ENCODE data around the gene SS18L1.
"Not testable (repeated sequence)": the region's sequence is repeated elsewhere in the genome, so short reads cannot be mapped to it uniquely, and the experiment has no call there.

The SS18L1 gene, protein sequence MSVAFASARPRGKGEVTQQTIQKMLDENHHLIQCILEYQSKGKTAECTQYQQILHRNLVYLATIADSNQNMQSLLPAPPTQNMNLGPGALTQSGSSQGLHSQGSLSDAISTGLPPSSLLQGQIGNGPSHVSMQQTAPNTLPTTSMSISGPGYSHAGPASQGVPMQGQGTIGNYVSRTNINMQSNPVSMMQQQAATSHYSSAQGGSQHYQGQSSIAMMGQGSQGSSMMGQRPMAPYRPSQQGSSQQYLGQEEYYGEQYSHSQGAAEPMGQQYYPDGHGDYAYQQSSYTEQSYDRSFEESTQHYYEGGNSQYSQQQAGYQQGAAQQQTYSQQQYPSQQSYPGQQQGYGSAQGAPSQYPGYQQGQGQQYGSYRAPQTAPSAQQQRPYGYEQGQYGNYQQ

DNA sequence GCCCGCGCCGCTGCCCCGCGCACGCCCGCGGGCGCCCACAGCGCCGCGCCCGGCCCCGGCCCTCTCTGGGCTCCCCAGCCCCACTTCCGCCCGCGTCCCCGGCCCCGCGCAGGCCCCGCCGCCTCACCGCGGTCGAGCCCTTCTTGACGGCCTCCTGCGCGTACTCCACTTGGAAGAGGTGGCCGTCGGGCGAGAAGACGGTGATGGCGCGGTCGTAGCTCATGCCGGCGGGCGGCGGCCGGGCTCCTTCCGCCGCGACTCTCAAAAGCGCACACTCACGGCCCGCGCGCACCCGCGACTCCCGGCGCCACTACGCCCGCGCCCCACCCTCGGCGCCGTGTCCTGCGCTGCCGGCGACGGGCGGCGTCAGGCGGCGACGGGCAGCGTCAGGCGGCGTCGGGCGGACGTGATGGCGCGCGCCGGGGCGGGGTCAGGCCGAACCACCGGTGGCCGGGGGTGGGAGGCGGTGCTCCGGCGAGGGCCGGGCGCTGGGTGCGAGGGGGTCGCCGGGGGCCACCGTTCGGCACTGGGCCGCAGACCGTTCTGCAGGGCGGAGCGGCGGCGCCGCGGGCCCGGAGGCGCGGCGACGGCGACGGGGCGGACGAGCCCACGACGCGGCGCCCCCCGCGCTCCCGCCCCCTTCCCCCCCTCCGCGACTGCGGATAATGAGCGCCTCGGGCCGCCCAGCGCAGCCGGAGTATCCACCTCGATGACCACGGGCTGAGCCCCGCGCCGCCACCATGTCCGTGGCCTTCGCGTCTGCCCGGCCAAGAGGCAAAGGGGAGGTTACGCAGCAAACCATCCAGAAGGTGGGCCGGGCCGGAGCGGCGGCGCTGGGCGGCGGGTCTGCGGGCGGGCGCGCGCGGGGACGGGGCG is at the start of gene SS18L1, which contains the start of gene PSMA7:
SS18L1 (plus strand) TSS at position 689 of the 876 bp plus-strand sequence; CDS start at position 741, 52 bp downstream.
PSMA7 (minus strand) TSS at position 314 of the 876 bp plus-strand sequence; CDS start at position 223, 91 bp downstream.
- in situ Hi-C loops (cut with HindIII; ENCODE audit: low pct_ligation_motif_present, low pct_unique_long_range_greater_than_20kb, low sequenced_read_pairs): no loop called here

DNA sequence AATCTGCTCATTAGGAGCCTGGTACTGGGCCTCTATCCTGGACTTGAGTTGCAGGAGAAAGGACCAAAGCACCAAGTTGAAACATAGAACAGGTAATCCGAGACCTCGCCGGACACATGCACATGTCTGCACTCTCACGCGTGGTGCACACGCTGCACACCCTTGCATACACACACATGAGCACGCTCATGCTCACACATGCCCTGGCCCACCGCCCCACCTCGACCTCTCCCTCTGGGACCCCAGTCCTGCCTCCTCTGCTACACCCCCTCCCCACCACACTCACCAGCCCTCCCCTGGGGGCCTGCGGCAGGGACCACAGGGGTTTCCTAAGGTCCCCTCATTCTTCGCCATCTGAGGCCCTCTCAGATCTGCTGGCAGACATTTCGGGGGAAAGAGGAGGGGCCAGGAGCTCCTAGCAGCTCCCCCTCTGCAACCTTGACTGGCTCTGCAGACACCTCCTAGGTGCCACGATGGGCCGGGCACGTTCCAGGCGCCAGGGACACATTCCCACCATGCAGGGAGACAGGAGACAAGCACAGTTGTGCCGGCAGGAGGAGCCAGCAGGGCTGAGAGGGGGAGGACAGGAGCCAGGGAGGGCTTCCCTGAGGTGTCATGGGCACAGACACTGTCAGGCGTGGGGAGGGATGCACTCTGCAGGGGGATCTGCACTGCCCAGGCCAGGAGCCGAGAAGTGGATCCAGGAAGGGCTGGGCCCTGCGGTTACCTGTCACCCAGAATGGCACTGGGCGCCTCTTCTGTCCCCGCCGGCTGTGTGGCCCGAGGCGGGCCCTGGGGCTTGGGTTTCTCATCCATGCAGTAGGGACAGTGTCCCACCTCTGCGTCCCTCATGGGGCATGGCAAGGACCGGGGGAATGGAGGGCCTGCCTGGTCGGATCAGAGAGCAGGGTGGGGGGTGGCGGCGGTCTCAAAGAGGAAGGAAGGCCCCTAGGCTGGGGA is 46.9 kb upstream of the SS18L1 start:
- no peak for DNase-seq
- in situ Hi-C loops (cut with HindIII; ENCODE audit: low pct_ligation_motif_present, low pct_unique_long_range_greater_than_20kb, low sequenced_read_pairs): no loop called here

More for the DNA sequence above, at the start of gene SS18L1, which contains the start of gene PSMA7:
- DNase-seq: peak; percentile 77

DNA sequence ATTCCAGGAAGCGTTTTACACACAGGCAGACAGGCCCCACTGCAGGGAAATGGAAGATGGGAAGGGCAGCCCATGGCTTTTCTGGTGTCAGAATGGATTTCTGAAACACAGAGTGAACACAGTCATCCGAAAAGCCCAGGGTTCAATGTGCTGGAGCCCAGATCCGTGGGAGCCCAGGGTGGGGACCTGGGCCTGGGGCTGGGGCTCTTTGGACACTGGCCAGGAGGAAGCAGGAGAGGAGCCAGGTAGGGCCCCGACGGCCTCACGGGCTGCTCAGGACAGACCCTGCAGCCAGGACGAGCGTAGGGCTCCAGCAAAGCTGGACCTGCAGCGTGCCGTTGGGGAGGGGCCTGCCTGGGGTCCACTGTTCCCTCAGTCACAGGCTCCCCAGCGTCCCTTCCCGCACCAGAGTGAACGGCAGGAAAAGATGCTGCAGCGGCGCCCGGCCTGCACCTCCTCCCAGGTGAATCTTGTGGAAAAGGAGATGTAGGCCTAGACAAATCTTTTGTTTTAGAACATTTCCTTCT is 45.6 kb upstream of the SS18L1 start:
- in situ Hi-C loops (cut with HindIII; ENCODE audit: low pct_ligation_motif_present, low pct_unique_long_range_greater_than_20kb, low sequenced_read_pairs): no loop called here

DNA sequence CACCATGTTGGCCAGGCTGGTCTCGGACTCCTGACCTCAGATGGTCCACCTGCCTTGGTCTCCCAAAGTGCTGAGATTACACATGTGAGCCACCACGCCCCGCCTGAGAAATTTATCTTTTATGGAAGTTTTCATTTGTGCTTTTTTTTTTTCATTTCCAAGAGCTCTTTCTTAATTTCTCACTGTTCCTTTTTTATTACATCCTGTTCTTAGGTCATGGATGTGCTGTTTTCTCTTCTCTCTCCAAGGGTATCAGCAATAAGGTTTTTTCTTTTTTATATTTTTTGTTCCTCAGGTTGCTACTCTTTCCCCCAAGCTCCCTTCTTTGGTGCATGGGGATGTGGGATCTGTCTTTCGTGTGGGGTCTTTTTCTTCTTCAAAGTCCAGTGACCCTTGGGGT is 42.5 kb upstream of the SS18L1 start:
- in situ Hi-C loops (cut with HindIII; ENCODE audit: low pct_ligation_motif_present, low pct_unique_long_range_greater_than_20kb, low sequenced_read_pairs): no loop called here
- DNase-seq: no peak

More for the DNA sequence above, 45.6 kb upstream of the SS18L1 start:
- DNase-seq: no peak

DNA sequence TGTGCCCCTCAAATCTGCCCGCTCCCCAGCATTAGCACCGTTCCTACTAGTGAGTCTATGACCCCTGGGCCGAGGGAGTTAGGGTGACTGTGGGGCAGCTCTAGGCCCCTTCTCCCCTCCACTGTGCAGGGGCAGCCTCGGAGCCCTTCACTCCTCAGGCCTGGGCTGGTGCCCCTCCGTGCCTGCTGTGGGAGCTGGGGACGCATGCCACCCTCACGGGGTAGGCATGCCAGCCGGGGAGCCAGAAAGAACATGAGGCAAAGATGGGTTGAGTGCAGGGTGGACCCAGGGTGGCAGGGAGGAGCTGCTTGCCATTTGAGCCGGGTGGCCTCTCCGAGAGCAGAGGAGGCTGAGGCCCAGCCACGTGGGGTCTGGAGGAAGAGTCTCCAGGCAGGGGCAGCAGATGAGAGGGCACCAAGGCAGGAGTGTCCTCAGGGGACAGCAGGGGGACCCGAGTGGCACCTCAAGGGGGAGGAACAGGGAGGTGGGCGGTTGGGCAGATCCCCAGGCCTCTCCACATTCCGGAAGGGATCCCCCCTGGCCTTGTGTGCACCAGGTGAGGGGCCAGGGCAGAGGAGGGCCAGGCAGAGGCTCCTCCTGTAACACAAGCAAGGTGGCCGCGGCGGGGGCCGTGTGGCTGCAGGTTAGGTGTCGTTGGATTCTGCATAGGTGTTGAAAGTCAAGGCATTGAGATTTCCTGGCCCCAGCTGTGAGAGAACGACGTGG is 39.9 kb upstream of the SS18L1 start:
- in situ Hi-C loops (cut with HindIII; ENCODE audit: low pct_ligation_motif_present, low pct_unique_long_range_greater_than_20kb, low sequenced_read_pairs): no loop called here
- DNase-seq: no peak

DNA sequence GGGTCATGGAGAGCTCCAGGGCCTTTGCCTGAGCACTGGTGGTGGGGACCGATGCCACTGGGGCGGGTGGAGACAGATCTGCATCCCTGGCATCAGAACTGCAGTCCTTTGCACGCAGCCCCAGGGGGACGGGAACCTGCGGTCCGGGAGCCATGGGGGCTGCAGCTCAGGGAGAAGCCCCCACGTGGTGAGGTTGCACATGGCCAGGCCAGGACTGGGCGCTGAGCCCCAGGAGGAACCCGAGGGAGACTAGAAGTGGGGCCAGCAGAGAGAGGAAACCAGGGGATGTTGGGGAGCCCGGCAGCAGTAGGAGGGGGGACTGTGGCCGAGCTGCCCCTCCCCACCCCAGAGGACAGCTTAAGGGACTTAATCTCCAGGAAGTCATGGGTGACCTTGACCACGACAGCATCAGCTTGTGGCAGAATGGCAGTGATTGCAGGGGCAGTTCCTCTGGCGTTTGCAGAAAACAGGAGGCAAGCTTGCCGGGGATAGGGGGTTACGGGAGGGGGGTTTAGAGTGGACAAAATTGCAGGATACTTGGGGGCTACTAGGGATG is 39.3 kb upstream of the SS18L1 start:
- in situ Hi-C loops (cut with HindIII; ENCODE audit: low pct_ligation_motif_present, low pct_unique_long_range_greater_than_20kb, low sequenced_read_pairs): no loop called here
- DNase-seq: no peak

DNA sequence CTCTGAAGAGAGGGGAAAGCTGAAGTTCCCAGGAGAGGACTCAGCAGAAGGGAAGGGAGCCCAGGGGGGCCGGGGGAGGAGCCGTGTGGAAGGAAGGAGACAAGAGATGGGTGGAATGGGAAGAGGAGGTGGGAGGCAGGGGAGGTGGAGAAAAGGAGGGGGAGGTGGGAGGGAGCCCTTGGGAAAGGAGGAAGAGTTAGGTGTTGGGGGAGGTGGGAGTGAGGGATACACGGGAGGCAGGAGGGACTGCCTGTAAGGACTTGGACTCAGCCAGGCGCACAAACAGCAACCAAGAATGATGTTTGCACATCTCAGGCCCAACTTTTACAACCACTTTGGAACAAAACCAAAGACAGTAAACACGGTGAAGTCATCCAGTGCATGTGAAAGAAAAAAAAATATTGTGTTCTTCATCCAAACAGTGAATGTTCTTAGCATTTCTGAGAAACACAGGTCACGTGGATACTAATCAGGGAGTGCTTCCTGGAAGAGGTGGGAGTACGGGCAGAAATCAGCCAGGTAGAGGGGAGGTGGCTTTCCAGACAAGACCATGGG is 38.7 kb upstream of the SS18L1 start:
- no peak for DNase-seq
- in situ Hi-C loops (cut with HindIII; ENCODE audit: low pct_ligation_motif_present, low pct_unique_long_range_greater_than_20kb, low sequenced_read_pairs): no loop called here

DNA sequence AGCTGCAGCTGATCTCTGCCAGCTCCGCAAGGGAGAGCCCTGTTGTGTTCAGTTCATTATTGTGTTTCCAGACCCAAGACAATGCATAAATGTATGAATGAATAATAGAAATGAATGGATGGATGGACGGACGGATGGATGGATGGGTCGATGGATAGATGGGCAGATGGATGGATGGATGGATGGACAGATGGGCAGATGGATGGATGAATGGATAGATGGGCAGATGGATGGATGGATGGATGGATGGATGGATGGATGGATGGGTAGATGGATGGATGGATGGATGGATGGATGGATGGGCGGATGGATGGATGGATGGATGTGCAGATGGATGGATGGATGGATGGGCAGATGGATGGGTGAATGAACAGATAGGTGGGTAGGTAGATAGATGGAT is 38.0 kb upstream of the SS18L1 start:
- no peak for DNase-seq
- in situ Hi-C loops (cut with HindIII; ENCODE audit: low pct_ligation_motif_present, low pct_unique_long_range_greater_than_20kb, low sequenced_read_pairs): no loop called here

DNA sequence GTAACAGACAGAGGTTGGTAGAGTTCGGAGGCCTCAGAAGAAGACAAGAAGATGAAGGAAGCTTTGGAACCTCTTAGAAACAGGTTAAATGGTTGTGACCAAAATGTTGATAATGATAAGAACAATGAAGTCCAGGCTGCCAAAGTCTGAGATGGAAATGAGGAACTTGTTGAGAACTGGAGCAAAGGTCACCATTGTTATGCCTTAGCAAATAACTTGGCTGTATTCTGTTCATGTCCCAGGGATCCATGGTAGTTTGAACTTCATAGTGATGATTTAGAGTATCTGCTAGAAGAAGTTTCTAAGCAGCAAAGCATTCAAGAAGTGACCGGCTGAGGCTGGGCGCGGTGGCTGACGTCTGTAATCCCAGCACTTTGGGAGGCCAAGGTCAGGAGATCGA is 32.4 kb upstream of the SS18L1 start:
- in situ Hi-C loops (cut with HindIII; ENCODE audit: low pct_ligation_motif_present, low pct_unique_long_range_greater_than_20kb, low sequenced_read_pairs): no loop called here
- no peak for DNase-seq

DNA sequence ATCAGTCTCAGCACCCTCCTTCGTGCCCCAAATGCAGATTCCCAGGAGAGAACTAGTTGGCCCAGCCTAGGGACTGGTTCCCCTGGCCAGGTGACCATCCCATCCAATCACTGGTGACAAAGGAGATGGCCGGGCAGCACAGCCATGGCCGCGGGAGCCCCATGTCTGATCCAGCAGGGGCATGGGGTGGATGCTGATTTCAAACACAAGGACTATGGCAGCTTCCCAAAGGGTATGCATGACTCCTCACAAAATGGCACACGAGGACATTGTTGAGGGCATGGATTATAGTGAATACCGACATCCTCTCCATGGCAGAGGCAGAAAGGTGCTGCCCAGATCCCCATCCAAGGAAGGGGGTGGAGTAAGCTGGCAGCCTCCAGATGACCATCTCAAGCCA is 31.2 kb upstream of the SS18L1 start:
- in situ Hi-C loops (cut with HindIII; ENCODE audit: low pct_ligation_motif_present, low pct_unique_long_range_greater_than_20kb, low sequenced_read_pairs): no loop called here
- DNase-seq: no peak

DNA sequence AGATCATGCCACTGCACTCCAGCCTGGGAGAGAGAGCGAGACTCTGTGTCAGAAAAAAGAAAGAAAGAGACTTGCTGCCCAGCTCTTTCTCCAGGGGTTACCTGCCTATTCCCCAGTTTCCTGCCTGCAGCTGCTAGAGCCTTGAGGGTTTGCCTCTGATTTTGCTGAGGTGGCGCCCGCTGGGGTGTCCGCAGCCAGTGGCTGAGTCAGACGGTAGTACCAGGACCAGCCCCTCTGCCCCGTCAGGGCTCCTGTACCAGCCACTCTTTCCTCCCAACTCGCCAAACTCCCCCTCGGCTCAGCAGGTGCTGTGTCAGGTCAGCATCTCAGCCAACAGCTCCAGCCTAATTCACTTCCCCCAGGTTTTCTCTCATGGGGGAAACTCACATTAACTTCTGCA is 28.7 kb upstream of the SS18L1 start:
- in situ Hi-C loops (cut with HindIII; ENCODE audit: low pct_ligation_motif_present, low pct_unique_long_range_greater_than_20kb, low sequenced_read_pairs): no loop called here
- DNase-seq: no peak

DNA sequence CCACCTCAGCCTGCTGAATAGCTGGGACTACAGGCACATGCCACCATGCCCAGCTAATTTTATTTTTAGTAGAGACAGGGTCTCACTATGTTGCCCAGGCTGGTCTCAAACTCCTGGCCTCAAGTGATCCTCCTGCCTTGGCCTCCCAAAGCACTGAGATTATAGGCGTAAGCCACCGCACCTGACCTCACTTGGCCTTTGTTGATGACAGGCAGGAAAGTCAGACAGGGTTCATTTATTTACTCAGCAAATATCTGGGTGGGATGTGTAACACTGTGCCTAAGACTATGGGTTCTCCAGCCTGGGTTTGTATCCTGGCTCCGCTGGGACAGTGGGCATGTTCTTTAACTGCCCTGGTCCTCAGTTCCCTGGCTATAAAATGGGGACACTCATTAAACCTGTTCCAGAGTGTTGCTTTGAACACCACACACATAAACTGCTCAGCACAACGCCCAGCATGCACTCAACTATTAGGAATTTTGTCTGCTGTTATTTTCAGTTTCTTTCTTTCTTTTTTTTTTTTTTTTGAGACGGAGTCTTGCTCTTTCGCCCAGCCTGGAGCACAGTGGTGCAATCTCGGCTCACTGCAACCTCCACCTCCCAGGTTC is 27.7 kb upstream of the SS18L1 start:
- DNase-seq; in situ Hi-C loops (cut with HindIII; ENCODE audit: low pct_ligation_motif_present, low pct_unique_long_range_greater_than_20kb, low sequenced_read_pairs): not testable (repeated sequence)

DNA sequence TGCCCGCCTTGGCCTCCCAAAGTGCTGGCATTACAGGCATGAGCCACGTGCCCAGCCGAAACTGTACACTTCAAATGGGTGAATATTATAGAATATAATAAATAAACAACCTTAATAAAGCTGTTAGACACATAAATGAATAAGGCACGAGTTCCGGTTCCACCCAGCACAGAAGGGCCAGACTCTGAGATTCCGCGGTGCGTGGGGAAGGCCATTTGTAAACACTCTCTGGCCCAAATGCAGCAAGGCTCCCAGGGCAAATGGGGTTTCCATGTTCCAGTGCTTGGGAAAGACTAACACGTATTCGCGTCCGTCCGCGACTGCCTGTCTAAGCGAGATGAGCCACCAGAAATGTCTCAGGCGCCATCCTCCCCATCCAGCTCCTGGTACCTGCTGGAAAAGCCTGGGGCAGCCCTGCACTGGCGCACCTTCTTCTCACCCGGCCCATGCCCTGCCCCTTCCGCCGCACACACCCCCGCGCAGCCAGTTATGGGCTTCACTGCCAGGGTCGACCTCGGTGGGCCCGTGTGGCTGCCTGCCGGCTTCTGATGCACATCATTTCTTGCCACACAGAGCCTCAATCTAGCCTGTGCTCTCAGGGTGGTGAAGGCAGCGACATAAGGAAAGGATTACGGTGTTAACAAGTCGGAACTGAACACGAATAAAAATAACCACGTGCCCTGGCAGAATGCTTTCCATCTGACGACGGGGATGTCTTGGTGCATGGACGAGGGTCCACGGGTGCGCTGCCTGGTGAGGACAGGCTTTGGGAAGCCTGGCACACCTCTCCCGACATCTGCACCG is 26.8 kb upstream of the SS18L1 start:
- in situ Hi-C loops (cut with HindIII; ENCODE audit: low pct_ligation_motif_present, low pct_unique_long_range_greater_than_20kb, low sequenced_read_pairs): no loop called here
- no peak for DNase-seq

DNA sequence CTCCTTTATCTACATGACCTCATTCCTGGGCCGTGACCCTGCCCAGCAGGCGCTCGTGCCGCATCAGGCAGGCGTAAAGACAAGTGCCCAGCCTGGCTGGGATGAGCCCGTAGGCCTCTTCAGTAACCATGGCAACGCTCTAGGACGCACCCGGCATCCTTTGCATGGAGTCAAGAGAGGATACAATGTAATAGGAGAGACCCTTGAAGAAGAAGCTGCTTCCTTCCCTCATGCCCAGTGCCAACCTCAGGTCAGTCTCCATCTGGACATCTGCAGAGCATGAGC is 26.3 kb upstream of the SS18L1 start:
- no peak for DNase-seq
- in situ Hi-C loops (cut with HindIII; ENCODE audit: low pct_ligation_motif_present, low pct_unique_long_range_greater_than_20kb, low sequenced_read_pairs): no loop called here

DNA sequence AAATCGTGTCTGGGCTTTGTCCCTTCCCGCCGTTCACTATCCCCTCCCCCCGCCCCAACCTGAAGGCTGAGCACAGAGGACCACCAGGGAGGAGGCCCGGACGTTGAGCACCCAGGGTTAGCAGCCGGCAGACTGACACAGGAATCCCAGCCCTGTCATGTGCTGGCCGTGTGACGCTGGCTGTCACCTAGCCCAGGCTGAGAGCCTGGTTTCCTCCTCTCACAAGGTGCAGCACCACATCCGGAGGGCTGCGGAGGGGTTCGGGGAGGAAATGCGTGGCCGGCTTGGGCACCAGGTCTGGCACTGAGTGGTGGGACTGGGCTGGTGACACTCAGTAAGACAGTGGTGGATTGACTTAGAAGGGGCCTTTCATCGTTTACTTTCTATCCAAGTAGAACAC is 25.9 kb upstream of the SS18L1 start:
- DNase-seq: no peak
- in situ Hi-C loops (cut with HindIII; ENCODE audit: low pct_ligation_motif_present, low pct_unique_long_range_greater_than_20kb, low sequenced_read_pairs): no loop called here

All from ACHN (cell line).